HG03066 (cell line): ENCODE measurements around the gene MRPL17.

Experiments
- ATAC-seq: cut with Tn5 transposase; IDR thresholded peaks from one replicate; pipeline ENCODE4 v1.9.1; 2021; ENCODE audit warnings: low read depth; ENCODE audit not compliant: unreplicated experiment

MRPL17 gene

DNA sequence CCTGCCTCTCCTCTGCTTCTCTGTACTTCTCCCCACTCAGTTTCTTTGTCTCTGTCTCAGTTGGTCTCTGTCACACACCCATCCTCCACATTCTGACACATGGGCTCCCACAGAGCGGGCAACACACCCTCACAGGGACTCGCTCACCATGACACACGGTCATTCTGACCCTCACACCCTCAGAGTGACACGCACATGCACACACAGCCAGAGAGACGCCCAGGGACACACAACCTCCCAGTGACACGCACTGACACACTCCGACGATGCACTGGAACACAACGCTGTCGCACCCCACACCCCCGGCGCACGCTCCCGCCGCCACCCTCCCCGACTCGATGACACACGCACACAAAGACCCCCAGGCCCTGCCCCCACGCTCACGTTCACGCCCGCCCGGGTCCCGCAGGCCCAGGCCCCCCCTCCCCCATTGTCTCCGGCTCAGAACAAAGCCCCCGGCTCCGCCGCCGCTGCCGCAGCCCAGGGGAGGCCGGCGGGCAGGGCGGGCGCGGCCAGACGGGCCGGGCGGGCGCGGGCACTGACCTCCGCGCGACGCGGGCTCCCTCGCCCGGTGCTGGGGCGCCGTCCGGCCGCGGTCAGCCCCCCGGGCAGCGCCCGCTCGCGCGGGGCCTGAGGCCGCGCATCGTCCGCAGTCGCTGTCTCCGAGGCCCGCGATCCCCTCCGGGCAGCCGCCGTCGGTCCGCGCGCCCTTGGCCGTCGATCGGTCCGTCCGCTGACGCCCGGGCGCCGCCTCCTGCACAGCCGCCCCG lies 27.9 kb downstream of the MRPL17 start:
- ATAC-seq = no peak

DNA sequence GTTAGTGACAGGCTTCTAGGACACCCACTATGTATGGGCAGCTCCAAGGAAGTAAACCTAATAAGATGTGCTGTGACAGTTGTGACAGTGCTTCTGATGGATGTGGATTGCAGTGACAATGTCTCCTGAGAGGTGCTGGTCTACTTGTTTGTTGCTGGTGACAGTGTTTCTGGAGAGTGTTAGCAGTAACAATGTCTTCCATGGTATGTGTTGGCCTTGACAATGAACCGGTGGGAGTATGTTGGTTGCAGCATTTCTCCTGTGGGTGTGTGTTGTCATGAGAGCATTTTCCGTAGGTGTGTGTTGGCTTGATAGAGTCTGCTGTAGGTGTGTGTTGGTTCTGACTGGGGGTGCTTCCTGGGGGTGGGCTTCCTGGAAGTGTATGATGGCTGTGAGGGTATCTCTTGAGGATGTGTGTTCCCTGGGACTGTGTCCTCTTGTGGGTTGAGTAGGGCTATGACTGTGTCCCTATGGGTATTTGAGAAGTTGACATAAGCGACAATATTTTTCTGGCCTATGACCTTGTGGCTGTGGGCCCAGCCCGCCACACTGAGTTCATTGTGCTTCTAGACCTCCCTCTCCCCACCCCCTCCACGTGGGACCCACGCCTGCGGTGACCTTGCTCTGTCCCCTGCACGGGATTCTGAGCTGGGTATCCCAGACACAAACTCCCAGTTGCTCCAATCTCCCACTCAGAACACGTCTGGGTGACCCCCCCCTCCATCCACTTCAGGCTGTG lies 28.7 kb downstream of the MRPL17 start:
- ATAC-seq = no peak

DNA sequence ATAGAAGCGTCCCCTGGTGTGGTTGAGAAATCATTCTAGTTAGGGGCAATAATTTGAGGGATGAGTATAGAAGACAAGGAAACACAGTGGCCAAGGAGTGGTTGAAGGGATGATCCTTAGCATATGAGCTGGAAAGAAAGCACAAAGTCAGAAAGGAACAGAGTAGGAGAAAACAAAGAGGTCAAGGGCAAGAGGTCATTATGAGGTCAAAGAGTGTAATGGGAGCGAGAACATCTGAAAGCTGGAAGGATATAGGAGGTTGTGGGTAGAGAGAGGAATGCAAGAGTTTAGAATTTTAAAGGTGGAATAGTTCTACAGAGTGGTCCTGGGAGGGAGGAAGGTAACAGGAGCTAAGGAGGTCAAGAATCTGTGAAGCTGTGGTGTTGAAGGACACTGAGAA lies 29.5 kb downstream of the MRPL17 start:
- no peak for ATAC-seq

DNA sequence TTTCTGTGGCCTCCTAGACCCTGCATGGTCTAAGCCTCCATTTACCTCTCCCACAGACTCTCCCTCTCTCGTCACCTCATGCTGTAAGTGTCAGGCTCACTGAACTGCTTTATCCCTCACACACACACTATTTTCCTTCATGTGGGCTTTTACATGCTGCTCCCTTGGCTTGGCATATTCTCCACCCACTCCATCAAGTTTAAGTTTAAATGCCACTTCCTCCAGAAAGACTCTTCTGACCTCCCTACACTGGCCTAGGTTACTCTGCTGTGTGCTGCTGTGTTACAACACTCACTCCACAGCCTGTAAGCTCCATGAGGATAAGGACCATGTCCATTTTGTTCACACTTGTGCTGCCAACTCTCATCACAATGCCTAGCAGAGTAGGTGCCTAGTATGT lies 30.0 kb downstream of the MRPL17 start:
- no peak for ATAC-seq

DNA sequence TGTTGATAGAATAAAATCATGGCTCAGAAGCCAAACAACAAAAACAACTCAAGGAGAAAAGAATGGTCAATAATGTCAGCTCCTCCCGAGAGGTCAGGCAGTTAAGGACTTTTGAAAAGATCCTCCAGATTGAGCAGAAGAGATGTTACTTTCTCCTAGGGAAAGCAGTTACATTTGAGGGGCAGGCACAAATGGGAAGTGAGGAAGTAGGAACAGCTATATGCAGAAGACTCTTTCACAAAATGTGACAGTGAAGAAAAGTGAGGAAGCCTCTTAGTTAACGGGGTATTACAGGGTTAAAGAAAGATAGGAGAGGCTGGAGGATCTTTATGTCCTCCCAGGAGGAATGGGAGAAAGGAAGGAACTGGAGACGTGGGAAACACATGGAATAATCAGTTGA lies 31.0 kb downstream of the MRPL17 start:
- no peak for ATAC-seq

DNA sequence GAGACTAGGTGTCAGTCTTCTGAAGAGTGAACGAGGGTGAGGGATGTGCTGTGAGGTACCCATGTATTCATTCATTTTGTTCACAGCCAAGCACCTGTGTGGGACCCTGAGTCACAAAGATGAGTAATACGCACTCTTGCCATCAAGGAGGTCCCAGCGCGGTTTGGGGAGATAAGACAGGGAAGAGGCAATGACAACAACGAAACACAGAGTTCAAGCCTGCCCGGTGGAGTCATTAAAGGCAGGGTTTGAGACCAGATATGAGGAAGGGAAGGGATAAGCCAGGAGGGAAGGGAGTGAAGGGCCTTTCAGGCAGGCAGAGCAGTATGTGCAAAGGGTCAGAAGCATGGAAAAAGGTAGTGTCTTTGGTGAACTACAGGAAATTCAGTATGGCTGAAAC lies 32.2 kb downstream of the MRPL17 start:
- no peak for ATAC-seq

DNA sequence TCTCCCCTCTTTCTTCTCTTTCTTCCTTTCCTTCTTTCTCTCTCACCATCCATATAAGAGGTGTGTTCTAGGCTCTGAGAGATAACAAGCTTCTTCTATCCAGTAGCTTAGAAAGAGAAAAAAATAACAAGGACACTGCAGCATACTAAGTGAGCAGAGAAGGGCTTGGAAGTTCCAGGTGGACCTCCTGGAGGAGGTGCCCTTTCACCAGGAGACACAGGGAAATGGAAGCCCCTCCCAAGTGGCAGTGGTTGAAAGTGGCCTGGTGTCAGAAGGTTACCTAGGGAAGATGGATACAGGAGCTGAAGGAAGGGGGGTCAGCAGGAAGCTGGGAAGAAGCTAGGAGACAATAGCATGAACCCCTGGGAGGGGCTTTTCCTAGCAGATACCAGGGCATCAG lies 33.0 kb downstream of the MRPL17 start:
- no peak for ATAC-seq

DNA sequence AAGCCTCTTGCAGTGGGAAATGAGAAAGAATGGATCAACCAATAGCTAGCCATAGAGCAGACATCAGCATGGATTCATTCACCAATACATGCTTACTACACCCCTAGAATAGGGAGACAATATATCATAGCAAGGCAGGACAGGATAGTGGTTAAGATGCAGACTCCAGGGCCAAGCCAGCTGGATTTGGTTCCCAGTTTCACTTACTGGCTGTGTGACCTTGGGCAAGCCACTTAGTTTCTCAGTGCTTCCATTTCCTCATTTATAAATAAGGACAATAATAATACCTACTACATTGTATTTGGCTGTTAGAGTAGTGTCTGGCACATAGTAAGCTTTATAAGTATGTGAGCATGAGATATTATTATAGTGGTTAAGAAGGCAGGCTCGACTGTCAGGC lies 34.6 kb downstream of the MRPL17 start:
- no peak for ATAC-seq

DNA sequence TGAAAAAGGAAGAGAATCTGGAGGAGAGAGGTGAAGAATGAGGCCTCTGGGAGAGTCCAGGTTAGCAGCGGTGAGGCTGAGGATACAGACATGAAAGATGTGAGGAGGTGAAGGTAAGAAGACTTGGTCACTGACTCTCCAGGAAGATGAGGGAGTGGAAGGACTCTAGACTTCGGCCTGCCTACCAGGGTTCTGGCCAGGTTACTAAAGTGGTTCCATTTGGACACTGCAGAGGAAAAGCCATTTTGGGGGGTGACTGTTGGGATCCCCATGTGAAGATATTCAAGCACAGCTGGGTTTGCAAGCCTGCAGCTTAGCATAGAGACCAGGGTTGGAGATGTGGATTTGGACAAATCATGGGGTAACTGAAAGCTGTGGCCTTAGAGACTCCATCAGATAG lies 35.3 kb downstream of the MRPL17 start:
- ATAC-seq = no peak

DNA sequence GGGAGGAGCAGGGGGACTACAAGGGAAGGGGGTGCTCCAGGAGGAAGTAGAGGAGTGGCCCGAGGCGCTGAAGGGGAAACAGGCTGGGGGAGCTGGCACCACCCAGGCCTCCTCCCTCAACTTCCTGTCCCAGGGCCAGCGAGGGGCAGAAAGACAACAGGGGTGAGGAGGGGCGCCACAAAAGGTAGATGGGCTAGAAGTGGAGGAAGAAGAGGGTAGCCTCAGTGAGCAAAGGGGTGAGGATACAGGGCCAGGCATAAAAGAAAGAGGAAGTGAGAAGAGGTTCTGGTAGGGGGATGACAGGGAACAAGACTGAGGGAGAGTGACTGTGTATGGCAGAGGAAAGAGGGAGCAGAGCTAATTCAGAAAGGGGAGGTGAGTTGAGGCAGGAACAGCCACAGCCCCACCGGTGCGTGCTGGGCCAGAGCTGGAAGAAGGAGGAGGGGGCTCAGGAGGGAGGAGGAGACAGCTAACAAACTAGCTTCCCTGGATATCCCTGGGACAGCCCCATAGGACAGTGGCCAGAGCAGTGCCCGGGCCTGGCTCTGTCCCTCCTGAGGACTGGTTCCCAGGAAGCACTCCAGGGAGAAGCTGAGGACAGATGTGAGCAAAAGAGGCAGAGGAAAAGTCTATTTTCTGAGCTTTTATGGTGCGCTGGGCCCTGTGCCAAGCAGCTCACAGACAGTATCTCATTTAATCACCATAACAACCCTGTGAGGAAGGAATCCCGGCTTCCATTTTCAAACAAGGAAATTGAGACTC lies 36.0 kb downstream of the MRPL17 start:
- peak; percentile 93 for ATAC-seq

DNA sequence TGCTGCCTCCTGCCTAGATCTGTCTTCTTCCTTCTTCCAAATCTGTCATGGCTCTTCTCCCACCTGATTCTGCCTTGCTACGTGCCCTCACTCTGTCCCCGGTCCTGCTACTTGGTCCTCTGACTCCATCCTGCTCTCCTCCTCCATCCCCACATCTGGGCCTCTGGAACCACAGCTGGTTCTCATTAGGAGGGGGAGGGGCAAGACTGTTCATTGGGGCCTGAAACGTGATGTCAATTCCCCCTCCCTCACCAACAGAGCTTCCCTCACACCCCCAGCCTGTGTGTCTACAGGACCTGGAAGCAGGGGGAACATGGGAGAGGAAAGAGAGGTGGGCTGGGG lies 36.6 kb downstream of the MRPL17 start:
- ATAC-seq = peak; percentile 10

DNA sequence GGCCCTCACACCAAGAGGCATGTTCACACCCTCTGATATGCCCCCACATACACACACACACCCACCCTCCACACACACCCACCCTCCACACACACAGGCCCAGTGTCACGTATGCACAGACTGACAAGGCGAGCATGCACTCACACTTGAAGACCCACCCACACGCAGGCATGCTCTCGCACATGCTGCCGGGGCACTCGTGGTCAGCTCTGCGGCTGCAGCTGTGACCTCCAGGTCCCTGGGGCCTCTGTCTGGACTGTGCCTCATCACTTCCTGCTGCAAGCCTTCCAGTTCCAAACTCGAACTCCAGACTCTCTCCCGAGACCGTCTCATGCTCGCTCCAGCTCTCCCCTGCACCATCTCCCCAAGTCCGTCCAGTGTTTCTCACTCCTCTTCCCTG lies 37.1 kb downstream of the MRPL17 start:
- ATAC-seq = peak; percentile 38

DNA sequence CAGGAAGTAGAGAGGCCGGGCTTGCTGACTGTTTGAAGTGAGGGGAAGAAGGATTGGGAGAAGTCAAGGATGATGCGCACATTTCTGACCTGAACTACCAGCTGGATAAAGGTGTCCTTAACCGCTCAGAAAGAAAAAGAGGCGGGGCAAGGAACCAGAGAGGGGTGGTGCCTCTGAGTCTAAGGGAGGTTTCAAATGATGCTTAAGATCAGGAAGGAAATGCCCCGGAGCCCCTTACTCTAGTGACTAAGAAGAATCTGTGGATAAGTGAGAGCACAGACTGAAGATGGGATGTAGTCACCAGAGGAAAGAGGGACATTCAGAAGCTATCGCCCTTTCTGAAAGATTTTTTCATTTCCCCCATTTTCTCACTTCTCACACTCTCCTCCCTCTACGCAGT lies 40.2 kb downstream of the MRPL17 start:
- no peak for ATAC-seq

DNA sequence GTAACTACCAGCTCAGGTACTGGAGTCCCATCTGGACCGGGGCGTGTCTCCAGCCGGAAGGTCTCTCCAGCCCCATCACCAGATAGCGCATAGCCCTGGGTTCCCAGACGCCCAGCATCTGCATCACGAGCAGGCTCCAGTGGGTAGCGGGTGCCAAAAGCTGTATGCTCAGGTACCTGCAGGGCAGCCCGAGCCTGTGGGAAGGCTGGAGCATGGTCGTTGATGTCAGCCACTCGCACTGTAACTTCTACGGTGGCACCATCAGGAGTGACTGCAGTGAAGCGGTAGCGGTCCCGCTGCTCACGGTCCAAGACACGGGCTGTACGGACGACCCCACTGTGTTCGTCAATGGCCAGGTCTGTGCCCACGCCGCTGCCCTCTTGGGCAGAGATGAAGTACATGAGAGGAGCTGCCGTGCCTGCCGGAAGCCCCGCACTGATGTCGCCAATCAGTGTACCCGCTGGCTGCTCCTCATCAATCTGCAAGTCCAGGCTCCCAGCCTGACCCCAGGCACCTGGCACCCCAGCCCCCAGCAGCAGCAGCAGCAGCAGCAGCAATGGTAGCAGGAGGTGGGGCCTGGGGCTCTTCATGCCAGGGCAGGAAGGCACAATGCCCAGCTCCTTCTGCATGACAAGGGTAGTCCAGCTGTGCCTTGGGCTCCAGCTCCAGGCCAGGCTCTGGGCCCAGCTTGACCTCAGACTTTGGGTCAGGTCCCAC lies 42.0 kb downstream of the MRPL17 start:
- no peak for ATAC-seq

DNA sequence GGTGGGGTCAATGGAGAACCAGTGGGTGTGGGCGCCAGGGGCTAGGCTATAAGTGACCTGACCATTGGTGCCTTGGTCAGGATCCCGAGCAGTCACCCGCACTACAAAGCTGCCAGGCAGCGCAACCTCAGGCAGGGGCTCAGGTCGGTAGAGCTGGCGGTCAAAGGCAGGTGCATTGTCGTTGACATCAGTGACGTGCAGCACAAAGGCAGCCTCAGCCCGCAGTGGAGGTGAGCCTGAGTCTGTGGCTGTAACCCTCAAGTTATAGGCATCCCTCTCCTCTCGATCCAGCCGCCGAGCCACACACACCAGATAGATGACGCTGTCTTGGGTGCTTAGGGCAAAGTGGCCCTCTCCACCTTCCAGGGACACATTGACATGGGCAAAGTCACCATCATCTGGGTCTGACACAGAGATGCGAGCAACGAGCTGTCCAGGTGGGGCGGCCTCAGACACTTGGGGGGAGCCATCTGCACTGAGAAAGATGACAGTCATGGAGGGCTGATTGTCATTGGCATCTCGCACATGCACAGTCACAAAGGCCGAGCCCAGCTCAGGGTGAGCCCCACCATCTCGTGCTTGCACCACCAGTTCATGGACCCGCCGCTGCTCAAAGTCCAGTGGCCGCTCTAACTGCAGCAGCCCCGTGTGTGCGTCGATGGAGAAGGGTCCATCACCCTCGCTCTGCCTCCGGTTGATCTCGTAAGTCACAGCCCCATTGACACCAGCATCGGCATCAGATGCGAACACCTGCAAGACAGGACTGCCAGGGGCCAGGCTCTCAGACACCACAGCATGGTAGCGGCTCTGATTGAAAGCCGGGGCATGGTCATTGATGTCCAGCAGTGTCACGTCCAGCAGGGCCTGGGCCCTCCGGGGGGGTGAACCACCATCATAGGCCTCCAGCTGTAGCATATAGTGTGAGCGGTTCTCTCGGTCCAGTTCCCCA lies 42.8 kb downstream of the MRPL17 start:
- no peak for ATAC-seq

DNA sequence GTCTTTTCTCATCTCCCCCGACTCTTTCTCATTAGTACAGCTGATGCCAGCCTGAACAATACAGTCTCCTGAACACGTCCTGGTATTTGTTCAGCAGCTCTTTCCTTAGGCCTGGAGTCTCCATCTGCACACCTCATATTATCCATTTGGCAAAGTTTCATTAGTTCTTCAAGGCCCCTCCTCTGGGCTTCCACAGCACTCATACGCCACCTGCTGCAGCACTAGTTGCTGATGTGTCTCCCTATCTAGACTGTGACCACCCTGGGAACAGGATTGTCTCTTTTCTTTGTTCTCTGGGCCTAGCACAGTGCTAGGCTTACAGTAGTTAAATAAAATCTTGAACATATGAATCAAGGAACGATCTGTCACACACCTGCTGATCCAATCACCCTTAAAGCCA lies 44.7 kb downstream of the MRPL17 start:
- no peak for ATAC-seq

DNA sequence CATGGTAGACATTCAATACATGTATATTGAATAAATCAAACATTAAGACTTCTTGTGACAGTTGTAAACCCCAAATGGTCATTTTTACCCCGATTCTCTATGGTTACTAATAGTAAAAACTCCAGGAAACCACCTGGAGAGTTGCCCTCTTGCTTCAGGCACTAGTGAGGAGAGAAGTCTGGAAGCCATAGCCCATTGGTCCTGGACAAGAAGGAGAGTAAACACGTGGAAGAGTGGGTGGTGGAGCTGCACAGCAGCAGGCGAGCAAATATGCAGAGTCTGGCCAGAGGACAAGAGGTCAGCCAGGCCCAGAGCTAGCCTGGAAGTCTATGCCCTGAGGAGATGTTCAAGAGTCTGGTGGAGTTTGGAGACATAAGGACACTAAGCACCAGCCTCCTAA lies 45.3 kb downstream of the MRPL17 start:
- ATAC-seq = no peak

DNA sequence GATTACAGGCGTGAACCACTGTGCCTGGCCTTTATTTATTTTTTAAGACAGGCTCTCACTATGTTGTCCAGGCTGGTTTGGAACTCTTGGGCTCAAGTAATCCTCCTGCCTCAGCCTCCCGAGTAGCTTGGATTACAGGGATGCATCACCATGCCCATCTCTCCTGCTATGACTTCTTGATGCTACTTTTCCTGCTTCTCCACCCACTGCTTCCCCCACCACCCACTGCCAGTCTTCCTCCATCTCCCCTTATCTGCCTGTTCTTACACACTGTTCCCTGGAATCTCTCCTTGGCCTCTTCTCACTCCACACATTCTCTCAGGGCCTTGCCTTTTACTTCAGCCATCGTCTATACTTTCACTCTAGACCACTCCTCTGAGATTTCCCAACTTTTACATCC lies 46.7 kb downstream of the MRPL17 start:
- no peak for ATAC-seq

DNA sequence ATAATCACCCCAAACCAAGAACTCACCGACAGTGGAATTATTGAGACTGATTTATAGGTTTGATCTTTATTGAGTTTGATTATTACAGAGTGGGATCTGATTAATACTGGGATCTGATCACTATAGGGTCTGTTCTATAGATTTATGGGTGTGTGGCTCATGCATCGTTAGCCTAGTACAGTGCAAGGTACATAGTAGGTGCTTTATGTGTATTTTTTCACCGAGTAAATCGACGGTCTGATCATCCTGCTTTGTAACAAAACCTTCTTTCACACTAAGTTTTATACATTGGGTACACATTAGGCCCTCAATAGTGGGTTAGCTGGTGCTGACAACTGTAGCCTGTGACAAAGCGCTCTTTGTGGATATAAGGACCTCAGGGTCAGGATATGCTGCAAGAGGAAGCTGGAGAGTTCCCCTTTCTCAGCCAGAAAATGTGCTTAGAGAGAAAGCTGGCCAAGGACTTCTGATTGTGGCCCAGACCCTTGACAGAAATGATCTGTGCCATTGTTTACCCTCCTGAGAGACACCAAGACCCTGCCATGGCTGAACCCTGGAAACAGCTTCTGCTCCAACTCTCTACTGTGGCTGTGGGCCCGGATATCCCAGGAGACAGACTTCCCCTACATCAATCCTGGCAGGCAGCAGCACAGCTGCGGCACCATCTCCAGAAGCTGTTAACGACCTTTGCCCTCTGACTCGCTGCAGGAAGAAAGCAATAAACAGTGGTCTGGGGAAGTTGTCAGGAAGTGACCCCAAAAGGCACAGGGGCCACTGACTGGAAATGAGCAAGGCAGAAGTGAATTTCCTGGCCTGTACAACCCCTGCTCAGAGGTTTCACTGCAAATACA lies 47.8 kb downstream of the MRPL17 start:
- no peak for ATAC-seq
